A549 treated with Hydrocortisone at 1 μM for 4 hours (cell line): ENCODE results near the gene WNT8B. TPM values are rescaled to one million over a fixed set of nuclear protein-coding genes. Genes with fewer than 3 reads are reported as not detected.

Experiments
- total RNA-seq: library from RNA; stranded (reverse); fragments of 200-300 nt; extraction: Qiagen RNA extraction; gene quantifications from 5 replicates; pipeline ENCODE4 v1.2.3, GENCODE V29; 2022

The WNT8B gene, protein sequence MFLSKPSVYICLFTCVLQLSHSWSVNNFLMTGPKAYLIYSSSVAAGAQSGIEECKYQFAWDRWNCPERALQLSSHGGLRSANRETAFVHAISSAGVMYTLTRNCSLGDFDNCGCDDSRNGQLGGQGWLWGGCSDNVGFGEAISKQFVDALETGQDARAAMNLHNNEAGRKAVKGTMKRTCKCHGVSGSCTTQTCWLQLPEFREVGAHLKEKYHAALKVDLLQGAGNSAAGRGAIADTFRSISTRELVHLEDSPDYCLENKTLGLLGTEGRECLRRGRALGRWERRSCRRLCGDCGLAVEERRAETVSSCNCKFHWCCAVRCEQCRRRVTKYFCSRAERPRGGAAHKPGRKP
- not detected in 5 replicates for total RNA-seq

DNA sequence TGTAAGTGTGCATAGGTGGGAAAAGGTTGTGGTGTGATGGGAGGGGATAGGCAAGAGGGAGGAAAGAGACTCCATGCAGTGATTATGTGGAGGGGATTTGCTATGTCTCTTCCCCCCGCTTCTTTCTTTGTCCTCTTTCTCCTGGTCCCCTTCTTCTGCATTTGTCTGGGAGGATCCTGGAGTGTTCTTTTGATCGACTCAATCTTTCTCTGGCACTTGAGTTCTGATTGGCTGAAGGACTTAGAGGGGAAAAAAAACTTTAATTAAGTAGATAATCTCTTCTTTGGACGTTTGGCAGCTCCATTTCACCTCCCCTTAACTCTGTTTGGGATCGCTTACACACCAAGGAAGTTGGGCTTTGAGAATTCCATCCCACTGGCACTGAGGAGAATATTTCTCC, at the start of gene WNT8B:
Gene WNT8B, plus strand, starts transcription at position 301 of the 400 bp plus-strand sequence. CDS start 160 bp downstream, outside the sequence.

DNA sequence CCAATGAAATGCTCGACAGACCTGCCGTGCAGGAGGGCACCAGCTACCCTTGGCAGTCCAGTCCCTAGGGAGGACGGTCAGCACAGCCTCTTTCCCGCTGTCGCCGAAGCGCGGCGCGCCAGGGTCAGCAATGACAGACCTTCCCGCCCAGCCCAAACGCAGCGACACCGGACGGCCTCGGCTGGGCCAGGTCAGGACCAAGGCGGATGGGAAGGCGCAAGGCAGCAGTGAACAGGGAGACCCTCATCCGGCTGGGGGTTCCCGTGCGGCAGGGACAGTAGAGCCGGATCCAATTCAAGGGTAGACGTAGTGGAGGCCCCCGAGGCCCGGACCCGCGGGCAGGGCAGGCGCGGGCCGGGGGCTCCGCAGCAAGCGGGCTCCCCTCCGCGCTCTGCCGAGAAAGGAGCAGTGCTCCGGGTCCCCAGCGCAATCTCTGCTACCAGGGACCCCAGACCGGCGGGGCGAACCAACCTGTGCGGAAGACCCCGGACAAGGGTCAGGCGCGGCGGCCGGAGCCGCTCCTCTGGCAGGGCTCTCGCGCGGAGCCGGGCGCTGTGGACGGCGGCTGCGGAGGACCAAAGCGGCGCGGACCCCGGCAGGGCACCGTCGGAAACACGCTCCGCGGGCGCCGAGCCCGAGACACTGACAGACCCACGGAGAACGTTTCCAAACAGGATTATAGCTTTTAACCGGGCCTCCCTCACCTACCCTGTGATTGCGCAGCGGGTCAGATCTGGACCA, 56.7 kb downstream of the WNT8B start, which contains the start of gene SEC31B:
Gene SEC31B, minus strand, starts transcription at position 551 of the 741 bp plus-strand sequence. CDS start 2,909 bp downstream, outside the sequence.

DNA sequence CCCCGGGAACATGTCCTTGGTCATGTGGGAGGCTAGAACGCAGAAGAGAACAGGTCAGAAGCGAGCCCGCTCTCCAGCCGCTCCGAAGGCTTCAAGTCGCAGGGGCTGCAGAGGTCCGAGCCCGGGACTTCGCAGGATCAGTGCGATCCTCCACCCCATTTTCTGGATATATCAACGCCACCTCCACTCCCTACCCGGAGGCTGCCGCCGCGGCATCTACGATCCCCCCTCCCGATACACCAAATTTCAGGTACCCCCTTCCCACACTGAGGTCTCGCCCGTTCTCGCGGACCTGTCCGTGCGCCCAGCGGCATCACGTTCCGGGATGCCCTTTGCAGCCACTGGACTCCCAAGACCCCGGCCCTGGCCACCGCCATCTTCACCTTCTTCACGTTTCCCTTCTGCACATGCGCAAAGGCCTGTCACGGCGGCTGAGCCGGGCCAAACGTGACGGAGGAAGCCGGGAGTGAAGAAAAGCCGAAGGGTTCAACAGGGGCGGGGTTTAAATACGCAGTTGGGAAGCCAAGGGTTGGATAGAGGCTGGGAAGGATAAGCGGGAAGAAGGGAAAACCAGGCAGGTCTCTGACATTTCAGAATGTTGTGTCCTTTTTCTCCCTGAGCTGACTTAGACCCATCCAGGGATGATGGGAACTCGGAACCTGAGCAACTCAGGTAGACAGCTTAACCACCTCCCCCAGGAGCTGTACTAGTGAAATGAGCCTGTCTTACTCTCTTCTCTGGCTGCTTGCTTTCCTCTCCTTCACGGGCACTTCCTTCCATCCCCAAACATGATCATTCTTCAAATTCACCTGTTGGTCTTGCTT, 66.9 kb downstream of the WNT8B start, which contains the start of gene NDUFB8:
Gene NDUFB8, minus strand, starts transcription at position 397 of the 824 bp plus-strand sequence. Its CDS starts 20 bp downstream, at position 377.

Other genes with a start within 250 kb of the WNT8B start
- 17.8 to 28.1 TPM (median 20.1 TPM) in 5 replicates for gene CHUK, start 233.4 kb upstream of the WNT8B start, total RNA-seq
- gene CWF19L1, start 195.4 kb upstream of the WNT8B start, total RNA-seq, result 20.5 to 28.1 TPM (median 22.5 TPM) in 5 replicates
- 94.5 to 106 TPM (median 96.5 TPM) in 5 replicates for gene BLOC1S2, start 176.3 kb upstream of the WNT8B start, total RNA-seq
- 0.05 to 0.31 TPM (median 0.16 TPM) in 5 replicates for gene PKD2L1, start 132.8 kb upstream of the WNT8B start, total RNA-seq
- 128 to 195 TPM (median 161 TPM) in 5 replicates for gene SCD, start 115.8 kb upstream of the WNT8B start, total RNA-seq
- 1.4 to 2.5 TPM (median 2.1 TPM) in 5 replicates for gene SEC31B, start 56.9 kb downstream of the WNT8B start, total RNA-seq
- 273 to 296 TPM (median 282 TPM) in 5 replicates for gene NDUFB8, start 66.9 kb downstream of the WNT8B start, total RNA-seq
- gene HIF1AN, start 72.9 kb downstream of the WNT8B start, total RNA-seq, result 15.8 to 18.3 TPM (median 16.1 TPM) in 5 replicates